HK-2 (cell line): ENCODE data around the gene LRP1B.

Experiments
- DNase-seq: peaks from one replicate; pipeline ENCODE4 v3.0.0-alpha.2; 2018; ENCODE audit not compliant: unreplicated experiment

LRP1B gene

GRCh38 chr2:141517852-141518421 is 612.9 kb downstream of the LRP1B start:
- no peak for DNase-seq

- no peak for DNase-seq
Measured at GRCh38 chr2:141517180-141517851, 613.5 kb downstream of the LRP1B start.

GRCh38 chr2:141515931-141516330 is 614.9 kb downstream of the LRP1B start:
- DNase-seq: no peak

- no peak for DNase-seq
Measured at GRCh38 chr2:141513853-141514252, 617.0 kb downstream of the LRP1B start.

- no peak for DNase-seq
Measured at GRCh38 chr2:141508806-141509595, 621.8 kb downstream of the LRP1B start.

GRCh38 chr2:141508086-141508752 is 622.6 kb downstream of the LRP1B start:
- no peak for DNase-seq

- no peak for DNase-seq
Measured at GRCh38 chr2:141506135-141506534, 624.7 kb downstream of the LRP1B start.

GRCh38 chr2:141501752-141502151 is 629.1 kb downstream of the LRP1B start:
- DNase-seq: no peak

- DNase-seq: no peak
Measured at GRCh38 chr2:141499123-141499522, 631.7 kb downstream of the LRP1B start.

GRCh38 chr2:141498561-141498960 is 632.3 kb downstream of the LRP1B start:
- no peak for DNase-seq

- no peak for DNase-seq
Measured at GRCh38 chr2:141497272-141497671, 633.5 kb downstream of the LRP1B start.

GRCh38 chr2:141496810-141497209 is 634.0 kb downstream of the LRP1B start:
- no peak for DNase-seq

GRCh38 chr2:141493936-141494335 is 636.9 kb downstream of the LRP1B start:
- DNase-seq: no peak

GRCh38 chr2:141492816-141493215 is 638.0 kb downstream of the LRP1B start:
- DNase-seq: no peak

GRCh38 chr2:141490886-141491285 is 639.9 kb downstream of the LRP1B start:
- DNase-seq: no peak

- no peak for DNase-seq
Measured at GRCh38 chr2:141482697-141483096, 648.1 kb downstream of the LRP1B start.

GRCh38 chr2:141475801-141476200 is 655.0 kb downstream of the LRP1B start:
- DNase-seq: no peak

- no peak for DNase-seq
Measured at GRCh38 chr2:141468761-141469160, 662.1 kb downstream of the LRP1B start.

GRCh38 chr2:141467331-141467730 is 663.5 kb downstream of the LRP1B start:
- DNase-seq: no peak

GRCh38 chr2:141464995-141465394 is 665.8 kb downstream of the LRP1B start:
- no peak for DNase-seq

- DNase-seq: no peak
Measured at GRCh38 chr2:141458351-141458750, 672.5 kb downstream of the LRP1B start.

GRCh38 chr2:141455877-141456276 is 674.9 kb downstream of the LRP1B start:
- no peak for DNase-seq
